ENCODE data around the gene ORM1.
"Not testable (repeated sequence)": the region's sequence is repeated elsewhere in the genome, so short reads cannot be mapped to it uniquely, and the experiment has no call there.

The ORM1 gene

GRCh38 chr9:114332474-114333040 is 9.7 kb downstream of the ORM1 start:
- H3K4me3 ChIP-seq (ENCODE audit: low read depth in 1 of 2, low read length in 2 of 2); H3K27me3 ChIP-seq (ENCODE audit: control insufficient read depth in 1 of 2, insufficient read depth in 2 of 2, low read length in 2 of 2); H3K9me3 ChIP-seq (ENCODE audit: low read length); H3K27ac ChIP-seq (ENCODE audit: low read depth, low read length); H3K4me1 ChIP-seq (ENCODE audit: insufficient read depth, low read length); H3K36me3 ChIP-seq (ENCODE audit: insufficient read depth, low read length); H3K9ac ChIP-seq (ENCODE audit: low read length): not testable (repeated sequence)

DNA sequence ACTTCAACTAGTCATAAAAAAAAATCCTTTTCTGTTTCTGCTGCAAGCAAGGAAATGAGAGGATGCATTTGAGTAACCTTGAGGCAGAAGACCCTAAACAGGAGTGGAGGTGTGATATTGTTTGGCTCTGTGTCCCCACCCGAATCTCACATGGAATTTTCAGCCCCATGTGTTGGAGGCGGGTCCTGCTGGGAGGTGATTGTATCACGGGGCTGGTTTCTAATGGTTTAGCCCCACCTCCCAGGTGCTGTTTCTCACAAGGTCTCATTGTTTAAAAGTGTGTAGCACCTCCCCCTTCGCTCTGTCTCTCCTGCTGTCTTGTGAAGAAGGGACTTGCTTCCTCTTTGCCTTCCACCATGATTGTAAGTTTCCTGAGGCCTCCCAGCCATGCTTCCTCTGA is 10.8 kb downstream of the ORM1 start:
- H3K4me1 ChIP-seq (ENCODE audit: insufficient read depth, low read length); H3K4me3 ChIP-seq (ENCODE audit: low read depth in 1 of 2, low read length in 2 of 2); H3K36me3 ChIP-seq (ENCODE audit: insufficient read depth, low read length); H3K27ac ChIP-seq (ENCODE audit: low read depth, low read length); H3K9ac ChIP-seq (ENCODE audit: low read length); H3K27me3 ChIP-seq (ENCODE audit: control insufficient read depth in 1 of 2, insufficient read depth in 2 of 2, low read length in 2 of 2); H3K9me3 ChIP-seq (ENCODE audit: low read length): not testable (repeated sequence)

DNA sequence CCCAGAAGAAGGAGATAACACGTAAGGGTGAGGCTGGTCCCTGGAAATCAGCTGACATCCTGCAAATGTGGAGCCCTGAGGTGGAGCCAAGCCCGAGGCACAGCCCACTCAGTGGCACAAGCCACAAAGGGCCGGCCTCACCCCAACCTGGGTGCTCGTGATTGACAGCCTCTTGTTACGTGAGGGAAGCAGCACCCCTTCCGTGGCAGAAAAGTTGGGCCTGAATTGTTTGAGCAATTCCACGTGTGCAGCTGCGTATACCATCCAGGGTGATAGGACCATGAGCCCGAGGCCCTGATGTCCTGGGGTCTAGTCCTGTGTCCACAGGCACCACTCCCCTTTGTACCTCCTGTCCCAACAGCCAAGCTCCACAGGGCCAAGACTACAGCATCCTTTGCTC is 11.6 kb downstream of the ORM1 start:
- H3K9me3 ChIP-seq (ENCODE audit: low read length) = no peaks in the 10 kb centered on the region
- H3K4me3 ChIP-seq (ENCODE audit: low read depth in 1 of 2, low read length in 2 of 2) = no peak overlapping the region

GRCh38 chr9:114335745-114336144 is 12.8 kb downstream of the ORM1 start:
- no peak overlapping the region for H3K4me3 ChIP-seq (ENCODE audit: low read depth in 1 of 2, low read length in 2 of 2)
- no peak overlapping the region for H3K9ac ChIP-seq (ENCODE audit: low read length)
- H3K9me3 ChIP-seq (ENCODE audit: low read length) = no peaks in the 10 kb centered on the region
- H3K27ac ChIP-seq (ENCODE audit: low read depth, low read length) = no peak overlapping the region
- peaks cover 24% of the 10 kb centered on the region for H3K36me3 ChIP-seq (ENCODE audit: insufficient read depth, low read length)
- H3K4me1 ChIP-seq (ENCODE audit: insufficient read depth, low read length) = no peaks in the 10 kb centered on the region
- H3K27me3 ChIP-seq (ENCODE audit: control insufficient read depth in 1 of 2, insufficient read depth in 2 of 2, low read length in 2 of 2) = no peaks in the 10 kb centered on the region

More for the DNA sequence above, 11.6 kb downstream of the ORM1 start:
- H3K27ac ChIP-seq (ENCODE audit: low read depth, low read length) = no peak overlapping the region
- no peak overlapping the region for H3K9ac ChIP-seq (ENCODE audit: low read length)
- H3K27me3 ChIP-seq (ENCODE audit: control insufficient read depth in 1 of 2, insufficient read depth in 2 of 2, low read length in 2 of 2) = no peaks in the 10 kb centered on the region
- no peaks in the 10 kb centered on the region for H3K4me1 ChIP-seq (ENCODE audit: insufficient read depth, low read length)
- peaks cover 11% of the 10 kb centered on the region for H3K36me3 ChIP-seq (ENCODE audit: insufficient read depth, low read length)

DNA sequence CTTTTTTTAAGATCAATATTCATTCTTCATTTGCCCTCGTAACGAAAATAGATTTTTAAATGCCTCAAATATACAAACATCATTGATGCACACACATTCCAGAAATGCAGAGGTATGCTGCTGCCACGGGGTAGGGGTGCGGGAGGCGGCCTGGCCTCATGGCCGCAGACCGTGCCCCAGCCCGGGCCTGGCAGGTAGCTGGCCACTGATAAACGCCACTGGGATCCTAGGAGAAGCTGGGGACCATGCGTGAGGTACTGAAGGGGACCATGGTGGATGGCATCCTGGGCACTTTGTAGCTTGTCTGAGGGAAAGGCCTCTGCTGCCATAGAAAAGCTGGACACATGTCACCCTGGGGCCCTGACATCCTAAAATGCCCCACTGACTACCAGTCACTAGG is 13.3 kb downstream of the ORM1 start:
- Histone ChIP-seq H3K27me3 (ENCODE audit: control insufficient read depth in 1 of 2, insufficient read depth in 2 of 2, low read length in 2 of 2) (no peaks in the 10 kb centered on the region), H3K4me1 (ENCODE audit: insufficient read depth, low read length) (no peaks in the 10 kb centered on the region), H3K36me3 (ENCODE audit: insufficient read depth, low read length) (peaks cover 28% of the 10 kb centered on the region), H3K4me3 (ENCODE audit: low read depth in 1 of 2, low read length in 2 of 2) (no peak overlapping the region), H3K9me3 (ENCODE audit: low read length) (no peaks in the 10 kb centered on the region), H3K9ac (ENCODE audit: low read length) (no peak overlapping the region), H3K27ac (ENCODE audit: low read depth, low read length) (no peak overlapping the region)

DNA sequence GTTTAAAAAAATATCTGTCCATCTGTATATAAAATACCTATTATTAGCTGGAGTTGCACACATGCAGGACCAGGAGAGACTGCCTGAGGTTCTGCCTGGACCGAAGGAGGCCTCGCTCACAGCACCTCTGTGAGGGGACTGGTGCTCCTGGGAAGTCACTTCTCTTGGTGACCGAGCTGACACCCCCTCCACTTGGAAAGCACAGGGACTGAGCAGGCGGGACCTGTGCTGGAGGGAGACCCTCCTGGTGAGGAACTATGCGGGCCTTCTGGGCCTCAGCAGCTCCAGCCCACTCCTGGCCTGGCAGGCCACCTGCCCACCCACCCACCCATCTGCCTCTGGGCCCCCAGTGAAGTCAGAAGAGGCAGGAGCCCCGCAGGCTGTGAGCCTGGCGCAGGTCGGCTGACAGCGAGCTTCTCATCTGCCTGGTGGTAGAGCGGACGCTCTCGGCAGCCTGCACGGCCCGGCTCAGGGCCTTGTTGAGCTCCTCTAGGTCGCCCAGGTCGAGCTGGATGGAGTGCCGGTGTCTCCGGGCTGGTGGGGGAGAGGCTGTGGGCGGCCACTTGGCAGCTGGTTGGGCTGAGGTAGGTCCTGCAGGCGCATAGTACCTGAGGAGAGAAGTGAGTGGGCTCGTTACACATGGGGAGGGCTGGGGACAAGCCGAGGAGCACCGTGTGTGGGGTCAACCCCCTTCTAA is 13.9 kb downstream of the ORM1 start:
- Histone ChIP-seq H3K27me3 (ENCODE audit: control insufficient read depth in 1 of 2, insufficient read depth in 2 of 2, low read length in 2 of 2) (no peaks in the 10 kb centered on the region), H3K36me3 (ENCODE audit: insufficient read depth, low read length) (peaks cover 35% of the 10 kb centered on the region), H3K4me3 (ENCODE audit: low read depth in 1 of 2, low read length in 2 of 2) (no peak overlapping the region), H3K4me1 (ENCODE audit: insufficient read depth, low read length) (no peaks in the 10 kb centered on the region), H3K27ac (ENCODE audit: low read depth, low read length) (no peak overlapping the region), H3K9ac (ENCODE audit: low read length) (no peak overlapping the region), H3K9me3 (ENCODE audit: low read length) (no peaks in the 10 kb centered on the region)

DNA sequence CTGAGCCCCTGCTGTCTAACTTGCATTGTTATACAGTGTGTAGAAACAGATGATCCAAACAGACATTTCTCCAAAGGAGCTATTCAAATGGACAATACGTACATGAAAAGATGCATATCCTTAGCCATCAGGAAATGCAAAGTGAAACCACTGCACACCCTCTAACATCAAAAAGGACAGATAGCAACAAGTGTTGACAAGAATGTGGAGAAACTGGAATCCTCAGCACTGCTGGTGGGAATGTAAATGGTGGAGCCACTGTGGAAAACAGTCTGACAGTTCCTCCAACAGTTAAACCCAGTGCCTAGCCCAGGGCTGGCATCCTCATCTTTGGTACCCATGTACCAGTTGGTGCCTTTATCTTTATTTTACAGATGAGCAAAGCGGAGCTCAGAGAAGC is 15.3 kb downstream of the ORM1 start:
- Histone ChIP-seq H3K27me3 (ENCODE audit: control insufficient read depth in 1 of 2, insufficient read depth in 2 of 2, low read length in 2 of 2) (no peaks in the 10 kb centered on the region), H3K9me3 (ENCODE audit: low read length) (no peaks in the 10 kb centered on the region), H3K9ac (ENCODE audit: low read length) (no peak overlapping the region), H3K36me3 (ENCODE audit: insufficient read depth, low read length) (peaks cover 45% of the 10 kb centered on the region), H3K4me1 (ENCODE audit: insufficient read depth, low read length) (peaks cover 3% of the 10 kb centered on the region), H3K27ac (ENCODE audit: low read depth, low read length) (no peak overlapping the region), H3K4me3 (ENCODE audit: low read depth in 1 of 2, low read length in 2 of 2) (no peak overlapping the region)

DNA sequence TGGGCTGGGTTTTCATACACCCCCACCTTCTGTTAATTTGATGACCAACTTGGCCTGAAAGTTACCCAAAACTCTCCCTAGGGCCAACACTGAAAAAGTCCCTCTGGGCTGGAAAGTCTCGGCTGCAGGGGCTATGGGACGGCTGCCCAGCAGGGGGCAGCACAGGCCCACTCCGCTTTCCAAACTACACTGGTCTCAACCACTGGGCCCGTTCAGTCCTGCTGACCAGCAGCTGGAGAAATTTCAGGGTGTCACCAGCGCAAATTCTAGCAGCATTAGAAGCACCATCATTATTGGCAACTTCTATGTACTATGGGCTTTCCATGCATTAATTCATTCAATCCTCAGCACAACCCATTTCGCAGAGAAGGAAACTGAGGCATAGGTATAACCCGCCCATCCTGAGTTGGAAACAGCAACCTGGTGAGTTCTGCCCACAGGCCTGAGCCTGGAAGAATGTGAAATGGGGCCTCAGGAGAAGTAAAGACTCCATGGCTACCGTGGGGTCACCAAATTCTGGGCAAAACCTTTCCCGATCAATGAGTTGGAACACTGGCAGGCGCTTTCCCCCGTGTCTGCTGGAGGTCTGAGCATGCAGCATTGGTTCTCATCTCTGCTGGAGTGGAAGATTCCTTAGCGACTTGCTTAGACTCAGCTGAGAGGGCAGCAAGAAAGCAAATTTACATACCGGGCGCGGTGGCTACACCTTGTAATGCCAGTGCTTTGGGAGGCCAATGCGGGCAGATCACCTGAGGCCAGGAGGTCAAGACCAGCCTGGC is 16.4 kb downstream of the ORM1 start:
- H3K9me3 ChIP-seq (ENCODE audit: low read length) = no peaks in the 10 kb centered on the region
- H3K9ac ChIP-seq (ENCODE audit: low read length) = no peak overlapping the region
- no peak overlapping the region for H3K4me3 ChIP-seq (ENCODE audit: low read depth in 1 of 2, low read length in 2 of 2)
- H3K36me3 ChIP-seq (ENCODE audit: insufficient read depth, low read length) = peaks cover 51% of the 10 kb centered on the region
- no peaks in the 10 kb centered on the region for H3K27me3 ChIP-seq (ENCODE audit: control insufficient read depth in 1 of 2, insufficient read depth in 2 of 2, low read length in 2 of 2)
- H3K27ac ChIP-seq (ENCODE audit: low read depth, low read length) = no peak overlapping the region
- peaks cover 11% of the 10 kb centered on the region for H3K4me1 ChIP-seq (ENCODE audit: insufficient read depth, low read length)

GRCh38 chr9:114341152-114341830 is 18.4 kb downstream of the ORM1 start:
- no peak overlapping the region for H3K4me3 ChIP-seq (ENCODE audit: low read depth in 1 of 2, low read length in 2 of 2)
- no peak overlapping the region for H3K9ac ChIP-seq (ENCODE audit: low read length)
- peaks cover 15% of the 10 kb centered on the region for H3K4me1 ChIP-seq (ENCODE audit: insufficient read depth, low read length)
- H3K27ac ChIP-seq (ENCODE audit: low read depth, low read length) = no peak overlapping the region
- no peaks in the 10 kb centered on the region for H3K27me3 ChIP-seq (ENCODE audit: control insufficient read depth in 1 of 2, insufficient read depth in 2 of 2, low read length in 2 of 2)
- peaks cover 67% of the 10 kb centered on the region for H3K36me3 ChIP-seq (ENCODE audit: insufficient read depth, low read length)
- no peaks in the 10 kb centered on the region for H3K9me3 ChIP-seq (ENCODE audit: low read length)

- H3K27me3 ChIP-seq (ENCODE audit: control insufficient read depth in 1 of 2, insufficient read depth in 2 of 2, low read length in 2 of 2) = no peaks in the 10 kb centered on the region
- H3K36me3 ChIP-seq (ENCODE audit: insufficient read depth, low read length) = peaks cover 74% of the 10 kb centered on the region
- no peak overlapping the region for H3K27ac ChIP-seq (ENCODE audit: low read depth, low read length)
- peaks cover 15% of the 10 kb centered on the region for H3K4me1 ChIP-seq (ENCODE audit: insufficient read depth, low read length)
- H3K4me3 ChIP-seq (ENCODE audit: low read depth in 1 of 2, low read length in 2 of 2) = no peak overlapping the region
- no peaks in the 10 kb centered on the region for H3K9me3 ChIP-seq (ENCODE audit: low read length)
- H3K9ac ChIP-seq (ENCODE audit: low read length) = no peak overlapping the region
Measured at GRCh38 chr9:114341991-114342390, 19.1 kb downstream of the ORM1 start.

DNA sequence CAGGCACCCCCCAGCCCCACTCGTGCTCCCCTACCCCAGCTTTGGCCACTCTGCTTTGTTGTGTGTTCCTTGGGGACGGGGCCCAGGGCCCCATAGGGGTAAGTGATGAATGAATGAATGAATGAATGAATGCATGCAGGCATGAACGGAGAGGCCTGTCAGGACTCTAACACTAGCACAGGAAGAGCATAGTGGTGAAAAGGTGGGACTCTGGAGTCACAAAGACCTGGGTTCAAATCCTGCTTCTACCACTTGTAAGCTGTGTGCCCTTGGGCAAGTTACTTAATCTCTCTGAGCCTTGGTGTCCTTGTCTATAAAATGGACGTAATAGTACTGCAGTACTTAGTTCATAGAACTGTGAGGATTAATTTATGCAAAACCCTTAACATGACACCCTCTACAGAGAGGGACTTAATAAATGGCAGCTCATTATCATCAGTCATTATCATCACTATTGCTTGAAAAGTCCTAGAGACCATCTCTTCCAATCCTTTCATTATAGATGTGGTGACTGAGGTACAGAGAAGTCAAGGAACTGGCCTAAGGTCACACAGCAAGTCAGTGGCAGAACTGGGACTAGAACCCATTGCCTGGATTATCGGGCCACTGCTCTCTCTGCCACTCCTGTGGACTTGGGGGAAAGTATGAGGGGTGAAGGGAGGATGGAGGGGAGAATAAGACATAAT is 20.0 kb downstream of the ORM1 start:
- no peaks in the 10 kb centered on the region for H3K27me3 ChIP-seq (ENCODE audit: control insufficient read depth in 1 of 2, insufficient read depth in 2 of 2, low read length in 2 of 2)
- no peak overlapping the region for H3K4me3 ChIP-seq (ENCODE audit: low read depth in 1 of 2, low read length in 2 of 2)
- peaks cover 74% of the 10 kb centered on the region for H3K36me3 ChIP-seq (ENCODE audit: insufficient read depth, low read length)
- H3K4me1 ChIP-seq (ENCODE audit: insufficient read depth, low read length) = peaks cover 15% of the 10 kb centered on the region
- no peaks in the 10 kb centered on the region for H3K9me3 ChIP-seq (ENCODE audit: low read length)
- no peak overlapping the region for H3K9ac ChIP-seq (ENCODE audit: low read length)
- H3K27ac ChIP-seq (ENCODE audit: low read depth, low read length) = peak overlapping the region; percentile 63

All from muscle layer of colon (tissue), 2 donors.